Retinal pigment epithelial cell (primary cell): ENCODE results near the gene CUL2.

Experiments
- DNase-seq: peaks from one replicate; pipeline ENCODE4 v3.0.0-alpha.2; 2010; ENCODE audit warnings: low read depth
- H3K4me3 ChIP-seq: 2 replicates; pipeline ENCODE4 v1.5.1; 2011; ENCODE audit warnings: mild to moderate bottlenecking, low read length, control low read depth, moderate library complexity
- TF ChIP-seq, protein P1 (sequence below): conservative IDR thresholded peaks from 2 replicates; pipeline ENCODE4 v1.5.1; 2011; ENCODE audit warnings: low read depth, low read length, control low read depth, inconsistent platforms

The CUL2 gene

GRCh38 chr10:35079763-35080162, 10.4 kb downstream of the CUL2 start:
- no peak for DNase-seq
- TF ChIP-seq, protein P1, sequence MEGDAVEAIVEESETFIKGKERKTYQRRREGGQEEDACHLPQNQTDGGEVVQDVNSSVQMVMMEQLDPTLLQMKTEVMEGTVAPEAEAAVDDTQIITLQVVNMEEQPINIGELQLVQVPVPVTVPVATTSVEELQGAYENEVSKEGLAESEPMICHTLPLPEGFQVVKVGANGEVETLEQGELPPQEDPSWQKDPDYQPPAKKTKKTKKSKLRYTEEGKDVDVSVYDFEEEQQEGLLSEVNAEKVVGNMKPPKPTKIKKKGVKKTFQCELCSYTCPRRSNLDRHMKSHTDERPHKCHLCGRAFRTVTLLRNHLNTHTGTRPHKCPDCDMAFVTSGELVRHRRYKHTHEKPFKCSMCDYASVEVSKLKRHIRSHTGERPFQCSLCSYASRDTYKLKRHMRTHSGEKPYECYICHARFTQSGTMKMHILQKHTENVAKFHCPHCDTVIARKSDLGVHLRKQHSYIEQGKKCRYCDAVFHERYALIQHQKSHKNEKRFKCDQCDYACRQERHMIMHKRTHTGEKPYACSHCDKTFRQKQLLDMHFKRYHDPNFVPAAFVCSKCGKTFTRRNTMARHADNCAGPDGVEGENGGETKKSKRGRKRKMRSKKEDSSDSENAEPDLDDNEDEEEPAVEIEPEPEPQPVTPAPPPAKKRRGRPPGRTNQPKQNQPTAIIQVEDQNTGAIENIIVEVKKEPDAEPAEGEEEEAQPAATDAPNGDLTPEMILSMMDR = no peak
- no peak overlapping the region for H3K4me3 ChIP-seq

GRCh38 chr10:35079265-35079664, 10.9 kb downstream of the CUL2 start:
- TF ChIP-seq, protein P1 = no peak
- DNase-seq = no peak
- H3K4me3 ChIP-seq = no peak overlapping the region

DNA sequence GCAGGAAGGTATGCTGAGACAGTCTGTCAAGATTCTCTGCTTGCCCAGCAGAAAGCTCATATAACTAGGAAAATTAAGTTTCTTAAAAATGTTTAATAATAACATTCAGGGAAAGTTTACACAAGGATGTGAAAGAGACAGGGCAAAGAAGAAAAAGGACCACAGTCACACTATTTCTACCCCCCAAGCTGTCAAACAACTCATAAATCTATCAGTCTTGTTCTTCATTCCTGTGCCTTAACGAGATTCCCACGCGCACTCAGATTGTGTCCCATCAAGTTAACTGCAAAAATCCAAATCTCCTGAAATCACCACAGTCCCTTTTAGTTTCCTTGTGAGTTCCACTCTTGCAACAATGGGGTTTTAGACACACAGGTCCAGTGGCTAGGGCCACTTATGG, 14.9 kb downstream of the CUL2 start:
- TF ChIP-seq, protein P1 = no peak
- H3K4me3 ChIP-seq = no peak overlapping the region
- no peak for DNase-seq

GRCh38 chr10:35074266-35074665, 15.9 kb downstream of the CUL2 start:
- DNase-seq = no peak
- TF ChIP-seq, protein P1 = no peak
- no peak overlapping the region for H3K4me3 ChIP-seq

- TF ChIP-seq, protein P1 = no peak
- DNase-seq = no peak
- H3K4me3 ChIP-seq = no peak overlapping the region
These were observed 19.6 kb downstream of the CUL2 start for GRCh38 chr10:35070521-35070920.

DNA sequence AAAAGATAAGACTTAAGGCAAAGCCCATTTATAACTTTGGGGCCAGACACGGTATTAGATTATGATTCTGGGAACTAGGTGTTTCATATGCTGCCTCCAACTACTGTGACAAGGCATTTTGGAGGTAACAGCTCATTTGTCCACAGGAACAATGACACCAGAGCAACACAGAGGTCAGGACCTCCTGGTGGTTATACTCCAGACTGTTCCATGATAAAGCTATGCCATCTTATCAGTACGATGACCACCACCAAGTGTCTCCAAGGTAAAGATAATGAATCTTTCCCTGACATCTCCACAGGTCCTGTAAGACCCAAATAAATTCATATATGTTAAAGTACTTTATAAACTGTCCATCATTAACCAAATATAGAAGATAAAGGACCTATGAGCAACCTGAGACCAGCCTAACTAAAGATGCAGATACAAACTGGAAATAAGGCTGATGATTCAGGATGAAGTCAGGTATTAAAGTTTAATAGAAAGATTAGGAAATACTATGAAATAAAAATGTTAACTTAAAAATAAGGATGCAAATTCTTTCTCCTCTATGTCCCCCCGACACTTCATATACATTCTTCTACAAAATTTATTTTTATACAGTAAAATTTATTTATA, 26.2 kb downstream of the CUL2 start:
- TF ChIP-seq, protein P1 = no peak
- DNase-seq = no peak
- H3K4me3 ChIP-seq = no peak overlapping the region

- no peak overlapping the region for H3K4me3 ChIP-seq
- no peak for DNase-seq
- TF ChIP-seq, protein P1 = no peak
These were observed 30.7 kb downstream of the CUL2 start for GRCh38 chr10:35059481-35059880.
